SK-N-SH treated with all-trans-retinoic acid at 6 μM for 48 hours (cell line): Measurements from ENCODE around the gene GDPD4.

Experiments used
- ATAC-seq: fragments of 200-7000 bp; cut with Tn5 transposase; 3 replicates; pipeline ENCODE4 v1.9.1; 2020; ENCODE audit warnings: mild to moderate bottlenecking, moderate library complexity
- ARNTL ChIP-seq: fragments of 450-650 bp; formaldehyde crosslinking; IDR thresholded peaks from 2 replicates; pipeline ENCODE4 v1.5.0; 2020; ENCODE audit warnings: low read depth, mild to moderate bottlenecking, moderate library complexity, borderline replicate concordance
- CREB5 ChIP-seq: fragments of 250-450 bp; sonication (Bioruptor Pico); IDR thresholded peaks from 2 replicates; pipeline ENCODE4 v1.5.1; 2020; ENCODE audit warnings: low read depth, mild to moderate bottlenecking, moderate library complexity
- CSDC2 ChIP-seq: fragments of 250-450 bp; sonication (Bioruptor Pico); IDR thresholded peaks from 2 replicates; pipeline ENCODE4 v1.5.0; 2020; ENCODE audit warnings: mild to moderate bottlenecking, moderate library complexity
- CSRNP3 ChIP-seq: fragments of 250-450 bp; sonication (Bioruptor Pico); IDR thresholded peaks from 2 replicates; pipeline ENCODE4 v1.5.1; 2021; ENCODE audit warnings: mild to moderate bottlenecking, moderate library complexity
- GLIS3 ChIP-seq: fragments of 250-450 bp; sonication (Bioruptor Pico); IDR thresholded peaks from 2 replicates; pipeline ENCODE4 v1.5.0; 2020; ENCODE audit warnings: mild to moderate bottlenecking, moderate library complexity
- ISL1 ChIP-seq: fragments of 250-450 bp; sonication (Bioruptor Pico); IDR thresholded peaks from 2 replicates; pipeline ENCODE4 v2.1.2; 2022; ENCODE audit warnings: mild to moderate bottlenecking, moderate library complexity
- PATZ1 ChIP-seq: fragments of 250-450 bp; sonication (Bioruptor Pico); IDR thresholded peaks from 2 replicates; pipeline ENCODE4 v1.8.0; 2020; ENCODE audit warnings: mild to moderate bottlenecking, moderate library complexity, borderline replicate concordance
- POU6F1 ChIP-seq: fragments of 250-450 bp; sonication (Bioruptor Pico); IDR thresholded peaks from 2 replicates; pipeline ENCODE4 v1.8.0; 2021; ENCODE audit warnings: low read depth, mild to moderate bottlenecking, moderate library complexity, borderline replicate concordance
- PPARA ChIP-seq: fragments of 250-450 bp; sonication (Bioruptor Pico); IDR thresholded peaks from 2 replicates; pipeline ENCODE4 v1.5.0; 2020; ENCODE audit warnings: mild to moderate bottlenecking, borderline replicate concordance
- RARB ChIP-seq: fragments of 250-450 bp; sonication (Bioruptor Pico); IDR thresholded peaks from 2 replicates; pipeline ENCODE4 v1.8.0; 2021; ENCODE audit warnings: mild to moderate bottlenecking, moderate library complexity
- SNAI2 ChIP-seq: fragments of 250-450 bp; sonication (Bioruptor Pico); IDR thresholded peaks from 2 replicates; pipeline ENCODE4 v1.5.0; 2020; ENCODE audit warnings: mild to moderate bottlenecking, moderate library complexity
- TOX ChIP-seq: fragments of 250-450 bp; sonication (Bioruptor Pico); IDR thresholded peaks from 2 replicates; pipeline ENCODE4 v1.8.0; 2021; ENCODE audit warnings: mild to moderate bottlenecking, moderate library complexity, borderline replicate concordance
- TSHZ2 ChIP-seq: fragments of 250-450 bp; sonication (Bioruptor Pico); IDR thresholded peaks from 2 replicates; pipeline ENCODE4 v1.5.0; 2020; ENCODE audit warnings: mild to moderate bottlenecking, moderate library complexity
- ZC3H10 ChIP-seq: fragments of 250-450 bp; sonication (Bioruptor Pico); IDR thresholded peaks from 2 replicates; pipeline ENCODE4 v1.5.1; 2021; ENCODE audit warnings: mild to moderate bottlenecking, moderate library complexity
- ZFP3 ChIP-seq: fragments of 250-450 bp; sonication (Bioruptor Pico); IDR thresholded peaks from 2 replicates; pipeline ENCODE4 v1.5.0; 2020; ENCODE audit warnings: mild to moderate bottlenecking, moderate library complexity
- ZFP30 ChIP-seq: fragments of 450-650 bp; formaldehyde crosslinking; IDR thresholded peaks from 2 replicates; pipeline ENCODE4 v1.5.0; 2022; ENCODE audit warnings: mild to moderate bottlenecking, moderate library complexity
- ZNF70 ChIP-seq: fragments of 450-650 bp; formaldehyde crosslinking; IDR thresholded peaks from 2 replicates; pipeline ENCODE4 v1.5.0; 2020; ENCODE audit warnings: mild to moderate bottlenecking, moderate library complexity
- ZNF8 ChIP-seq: fragments of 450-650 bp; formaldehyde crosslinking; IDR thresholded peaks from 2 replicates; pipeline ENCODE4 v1.5.0; 2020; ENCODE audit warnings: mild to moderate bottlenecking, moderate library complexity

The GDPD4 gene

GRCh38 chr11:77244277-77245027, 57.0 kb downstream of the GDPD4 start (continued):
- TF ChIP-seq TSHZ2 (CRISPR knock-in tag) = no peak
- TF ChIP-seq POU6F1 (CRISPR knock-in tag) = no peak; the same call in 1 of the 2 replicates
- TF ChIP-seq TOX = peak; percentile 65; the same call in 1 of the 2 replicates
- 0 out of 2 replicates have a peak, but pooled peaks have one; percentile 48 for TF ChIP-seq ZFP3 (CRISPR knock-in tag)
- no peak for TF ChIP-seq CREB5 (CRISPR knock-in tag)
- no peak for TF ChIP-seq SNAI2 (CRISPR knock-in tag)

- TF ChIP-seq CSDC2 (CRISPR knock-in tag) = no peak
- ATAC-seq = no peak
Observed at GRCh38 chr11:77236901-77237300, 64.6 kb downstream of the GDPD4 start.

GRCh38 chr11:77233011-77233410, 68.5 kb downstream of the GDPD4 start:
- TF ChIP-seq ISL1 (CRISPR knock-in tag) = no peak
- TF ChIP-seq CSDC2 (CRISPR knock-in tag) = no peak
- no peak for TF ChIP-seq POU6F1 (CRISPR knock-in tag)
- TF ChIP-seq ZFP3 (CRISPR knock-in tag) = no peak
- no peak for TF ChIP-seq PPARA
- no peak for TF ChIP-seq ARNTL
- TF ChIP-seq ZNF70 (CRISPR knock-in tag) = no peak
- TF ChIP-seq, all 23 proteins: peak for 0
- ATAC-seq = no peak

- ATAC-seq = no peak
- TF ChIP-seq SNAI2 (CRISPR knock-in tag) = no peak
- TF ChIP-seq ZFP30 = no peak
- TF ChIP-seq CSRNP3 = no peak
- no peak for TF ChIP-seq POU6F1 (CRISPR knock-in tag)
- no peak for TF ChIP-seq ZNF70 (CRISPR knock-in tag)
- no peak for TF ChIP-seq ZFP3 (CRISPR knock-in tag)
- no peak for TF ChIP-seq PATZ1
- no peak for TF ChIP-seq CREB5 (CRISPR knock-in tag)
- no peak for TF ChIP-seq ZNF8
- TF ChIP-seq ZC3H10 = no peak
- TF ChIP-seq ARNTL = no peak
- no peak for TF ChIP-seq RARB (CRISPR knock-in tag)
- no peak for TF ChIP-seq GLIS3
- TF ChIP-seq, all 23 proteins: peak for 0
Observed at GRCh38 chr11:77232242-77232641, 69.2 kb downstream of the GDPD4 start.
